ENCODE data around the gene MIOS.

The MIOS gene

GRCh38 chr7:7614018-7614741 lies 47.5 kb downstream of the MIOS start:
- no peak for TF ChIP-seq JUND (IDR thresholded peaks at IDR 0.05; ENCODE audit: low read depth)
- in situ Hi-C loops (cut with HindIII; ENCODE audit: low pct_unique_long_range_greater_than_20kb, low sequenced_read_pairs), result no loop called here
- DNase-seq (ENCODE audit: low read depth in 1 of 2, low spot score in 1 of 2), result no peak

GRCh38 chr7:7617550-7617949 lies 50.9 kb downstream of the MIOS start:
- DNase-seq (ENCODE audit: low read depth in 1 of 2, low spot score in 1 of 2), result no peak
- no peak for TF ChIP-seq JUND (IDR thresholded peaks at IDR 0.05; ENCODE audit: low read depth)
- in situ Hi-C loops (cut with HindIII; ENCODE audit: low pct_unique_long_range_greater_than_20kb, low sequenced_read_pairs), result no loop called here

GRCh38 chr7:7618410-7618809 lies 51.7 kb downstream of the MIOS start:
- TF ChIP-seq JUND (IDR thresholded peaks at IDR 0.05; ENCODE audit: low read depth), result no peak
- in situ Hi-C loops (cut with HindIII; ENCODE audit: low pct_unique_long_range_greater_than_20kb, low sequenced_read_pairs), result no loop called here
- no peak for DNase-seq (ENCODE audit: low read depth in 1 of 2, low spot score in 1 of 2)

GRCh38 chr7:7620236-7620635 lies 53.6 kb downstream of the MIOS start:
- no peak for TF ChIP-seq JUND (IDR thresholded peaks at IDR 0.05; ENCODE audit: low read depth)
- DNase-seq (ENCODE audit: low read depth in 1 of 2, low spot score in 1 of 2), result no peak
- in situ Hi-C loops (cut with HindIII; ENCODE audit: low pct_unique_long_range_greater_than_20kb, low sequenced_read_pairs), result no loop called here

GRCh38 chr7:7620644-7621210 lies 54.0 kb downstream of the MIOS start:
- TF ChIP-seq JUND (IDR thresholded peaks at IDR 0.05; ENCODE audit: low read depth), result no peak
- DNase-seq (ENCODE audit: low read depth in 1 of 2, low spot score in 1 of 2), result no peak
- in situ Hi-C loops (cut with HindIII; ENCODE audit: low pct_unique_long_range_greater_than_20kb, low sequenced_read_pairs), result no loop called here

GRCh38 chr7:7628476-7628875 lies 61.8 kb downstream of the MIOS start:
- TF ChIP-seq JUND (IDR thresholded peaks at IDR 0.05; ENCODE audit: low read depth), result no peak
- no peak for DNase-seq (ENCODE audit: low read depth in 1 of 2, low spot score in 1 of 2)
- in situ Hi-C loops (cut with HindIII; ENCODE audit: low pct_unique_long_range_greater_than_20kb, low sequenced_read_pairs), result no loop called here

GRCh38 chr7:7630626-7631329 lies 64.1 kb downstream of the MIOS start:
- DNase-seq (ENCODE audit: low read depth in 1 of 2, low spot score in 1 of 2), result no peak
- TF ChIP-seq JUND (IDR thresholded peaks at IDR 0.05; ENCODE audit: low read depth), result no peak
- in situ Hi-C loops (cut with HindIII; ENCODE audit: low pct_unique_long_range_greater_than_20kb, low sequenced_read_pairs), result no loop called here

GRCh38 chr7:7639421-7639820 lies 72.7 kb downstream of the MIOS start:
- DNase-seq (ENCODE audit: low read depth in 1 of 2, low spot score in 1 of 2), result no peak
- in situ Hi-C loops (cut with HindIII; ENCODE audit: low pct_unique_long_range_greater_than_20kb, low sequenced_read_pairs), result no loop called here
- TF ChIP-seq JUND (IDR thresholded peaks at IDR 0.05; ENCODE audit: low read depth), result no peak

GRCh38 chr7:7639847-7640220 lies 73.2 kb downstream of the MIOS start:
- peak in 1 of 2 experiments; percentile 49 for DNase-seq (ENCODE audit: low read depth in 1 of 2, low spot score in 1 of 2)
- TF ChIP-seq JUND (IDR thresholded peaks at IDR 0.05; ENCODE audit: low read depth), result no peak
- in situ Hi-C loops (cut with HindIII; ENCODE audit: low pct_unique_long_range_greater_than_20kb, low sequenced_read_pairs), result no loop called here

- in situ Hi-C loops (cut with HindIII; ENCODE audit: low pct_unique_long_range_greater_than_20kb, low sequenced_read_pairs), result no loop called here
- peak; percentile 84 to 100 for DNase-seq (ENCODE audit: low read depth in 1 of 2, low spot score in 1 of 2)
- no peak for TF ChIP-seq JUND (IDR thresholded peaks at IDR 0.05; ENCODE audit: low read depth)
Observed at GRCh38 chr7:7640221-7641128, 73.8 kb downstream of the MIOS start, which contains the start of gene UMAD1. UMAD1 (plus strand) TSS chr7:7640752; CDS start chr7:7673372, 32,620 bp downstream.

GRCh38 chr7:7641129-7641663 lies 74.5 kb downstream of the MIOS start:
- DNase-seq (ENCODE audit: low read depth in 1 of 2, low spot score in 1 of 2), result no peak
- no peak for TF ChIP-seq JUND (IDR thresholded peaks at IDR 0.05; ENCODE audit: low read depth)
- in situ Hi-C loops (cut with HindIII; ENCODE audit: low pct_unique_long_range_greater_than_20kb, low sequenced_read_pairs), result no loop called here

- in situ Hi-C loops (cut with HindIII; ENCODE audit: low pct_unique_long_range_greater_than_20kb, low sequenced_read_pairs), result no loop called here
- no peak for DNase-seq (ENCODE audit: low read depth in 1 of 2, low spot score in 1 of 2)
- no peak for TF ChIP-seq JUND (IDR thresholded peaks at IDR 0.05; ENCODE audit: low read depth)
Observed at GRCh38 chr7:7642081-7642480, 75.4 kb downstream of the MIOS start.

Measured in T47D (cell line).